ENCODE results near the gene IL4R.
A peak's percentile ranks its signal among the peaks of the same experiment; 100 is the strongest.
"Not testable (repeated sequence)": the region's sequence is repeated elsewhere in the genome, so short reads cannot be mapped to it uniquely, and the experiment has no call there.

Gene IL4R

DNA sequence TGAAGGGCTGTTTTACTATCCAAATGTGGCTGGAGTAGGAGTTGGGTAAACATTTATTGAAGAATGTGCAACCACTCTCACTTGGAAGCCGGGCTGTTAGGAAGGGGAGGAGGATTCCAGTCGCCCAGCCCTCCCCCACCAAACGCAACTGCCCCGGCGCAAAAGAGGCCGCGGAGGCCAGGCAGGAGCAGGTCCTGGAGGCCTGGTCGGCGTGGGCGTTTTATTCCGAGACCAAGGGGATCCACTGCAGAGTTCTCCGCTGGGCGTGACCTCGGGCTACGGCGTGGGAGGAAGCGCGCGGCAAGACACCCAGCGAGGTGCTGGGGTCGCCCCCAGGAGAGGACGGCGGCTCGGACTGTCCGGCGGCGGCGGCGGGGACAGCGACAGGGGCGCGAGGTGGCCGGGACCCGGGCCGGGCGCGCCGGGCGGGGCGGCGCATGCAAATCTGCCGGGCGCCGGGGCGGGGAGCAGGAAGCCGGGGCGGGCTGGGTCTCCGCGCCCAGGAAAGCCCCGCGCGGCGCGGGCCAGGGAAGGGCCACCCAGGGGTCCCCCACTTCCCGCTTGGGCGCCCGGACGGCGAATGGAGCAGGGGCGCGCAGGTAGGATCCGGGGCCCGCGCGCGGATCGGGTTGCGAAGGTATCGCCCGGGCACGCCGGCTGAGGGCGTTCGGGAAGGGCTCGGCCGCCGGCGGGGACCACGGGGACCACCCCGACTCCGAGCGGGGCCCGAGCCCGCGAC is at the start of gene IL4R:
TSS of gene IL4R (plus strand) at position 553 of the 739 bp plus-strand sequence. CDS start 26,230 bp downstream, outside the sequence.
- peak; percentile 71 for DNase-seq (ENCODE audit: low spot score)

DNA sequence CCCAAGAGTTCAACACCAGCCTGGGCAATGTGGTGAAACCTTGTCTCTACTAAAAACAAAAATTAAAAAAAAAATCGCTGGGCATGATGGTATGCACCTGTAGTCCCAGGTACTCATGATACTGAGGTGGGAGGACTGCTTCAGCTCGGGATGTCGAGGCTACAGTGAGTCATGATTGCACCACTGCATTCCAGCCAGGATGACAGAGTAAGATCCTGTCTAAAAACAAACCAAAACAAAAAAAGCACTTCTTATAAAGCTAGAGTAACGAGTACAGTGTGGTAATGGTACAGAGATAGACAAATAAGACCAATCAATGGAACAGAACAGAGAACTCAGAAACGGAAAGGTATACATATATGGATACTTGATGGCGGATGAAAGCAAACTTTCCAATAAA is 49.6 kb upstream of the IL4R start:
- DNase-seq (ENCODE audit: low spot score) = no peak

DNA sequence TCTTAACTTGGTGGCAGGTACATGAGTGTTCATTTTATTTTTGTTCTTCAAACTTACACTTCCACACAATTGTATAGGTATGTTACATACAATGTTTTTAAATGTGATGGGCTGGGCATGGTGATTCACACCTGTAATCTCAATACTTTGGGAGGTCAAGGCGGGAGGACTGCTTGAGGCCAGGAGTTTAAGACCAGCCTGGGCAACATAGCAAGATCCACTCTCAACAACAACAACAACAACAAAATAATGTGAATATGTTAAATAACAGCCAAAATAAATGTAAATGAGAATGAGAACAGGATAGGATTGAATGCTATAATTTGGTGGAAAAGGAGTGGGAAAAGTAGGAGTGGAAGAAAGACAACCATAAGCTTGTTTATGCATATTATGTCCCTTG is 47.8 kb upstream of the IL4R start:
- DNase-seq (ENCODE audit: low spot score) = no peak

DNA sequence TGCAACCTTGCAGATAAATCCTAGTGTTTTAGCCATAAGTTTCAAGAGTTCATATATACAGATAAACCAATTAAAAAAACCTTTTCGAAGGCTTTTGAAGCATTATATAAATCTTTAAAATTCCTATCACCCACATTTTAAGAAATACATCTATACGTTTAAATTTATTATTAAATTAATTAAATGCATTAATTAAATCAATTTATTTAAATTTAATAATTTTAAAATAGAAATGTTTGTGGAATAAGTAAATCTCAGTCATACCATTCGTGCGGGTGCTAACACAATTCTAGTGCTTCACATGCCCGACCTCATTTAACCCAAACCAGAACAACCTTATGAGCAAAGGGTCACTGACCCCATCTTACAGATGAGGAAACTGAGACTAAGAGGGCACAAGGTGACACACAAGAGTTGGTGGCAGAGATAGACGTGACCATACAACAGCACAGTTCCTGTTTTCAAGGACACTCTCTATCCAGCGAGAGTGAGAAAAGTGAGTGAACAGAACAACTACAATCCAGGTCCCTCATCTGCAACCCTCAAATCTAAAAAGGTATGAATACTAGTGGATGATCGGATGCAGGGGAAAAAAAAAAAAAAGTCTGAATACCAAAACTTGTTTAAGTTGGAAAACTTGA is 46.6 kb upstream of the IL4R start:
- DNase-seq (ENCODE audit: low spot score) = no peak

DNA sequence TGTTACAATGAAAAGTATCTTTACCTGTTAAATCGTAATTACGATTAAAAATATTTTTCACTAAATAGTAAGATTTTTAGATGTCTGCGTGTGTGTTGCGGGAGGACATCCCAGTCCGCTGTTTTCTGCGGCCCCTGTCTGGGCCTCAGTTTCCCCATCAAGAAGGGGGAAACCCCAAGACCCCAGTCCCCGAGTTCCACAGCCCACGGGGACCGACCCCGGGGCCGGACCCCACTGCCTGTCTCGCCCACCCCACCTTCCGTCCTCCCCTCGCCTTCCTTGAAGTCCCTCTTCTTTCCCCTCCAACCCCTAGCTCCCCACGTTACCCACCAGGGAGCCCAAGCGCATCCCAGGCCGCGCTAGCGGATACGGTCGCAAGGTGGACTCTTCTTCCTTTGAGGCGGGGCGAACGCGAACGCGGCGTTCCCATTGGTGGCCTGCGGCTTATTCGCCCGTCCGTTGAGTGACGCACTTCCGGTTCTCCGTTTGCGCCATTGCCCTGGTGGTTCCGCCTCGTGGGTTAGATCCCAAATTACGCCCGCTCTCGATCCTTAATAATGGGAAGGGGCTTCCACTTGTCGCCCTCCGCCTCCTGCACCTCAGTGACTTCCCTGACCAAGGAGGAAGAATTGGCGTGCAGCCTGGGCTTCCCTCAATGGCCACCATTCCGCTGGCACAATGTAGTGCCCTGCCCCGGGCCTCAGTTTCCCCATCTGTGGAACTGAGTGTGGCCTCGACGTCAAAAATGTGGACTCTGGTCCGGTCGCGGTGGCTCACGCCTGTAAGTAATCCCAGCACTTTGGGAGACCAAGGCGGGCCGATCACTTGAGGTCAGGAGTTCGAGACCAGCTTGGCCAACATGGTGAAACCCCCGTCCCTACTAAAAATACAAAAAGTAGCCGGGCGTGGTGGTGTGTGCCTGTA is 45.1 kb upstream of the IL4R start, which contains the start of gene NSMCE1:
TSS of gene NSMCE1 (minus strand) at position 397 of the 924 bp plus-strand sequence. CDS start 11,202 bp downstream, outside the sequence.
- peak; percentile 82 for DNase-seq (ENCODE audit: low spot score)

DNA sequence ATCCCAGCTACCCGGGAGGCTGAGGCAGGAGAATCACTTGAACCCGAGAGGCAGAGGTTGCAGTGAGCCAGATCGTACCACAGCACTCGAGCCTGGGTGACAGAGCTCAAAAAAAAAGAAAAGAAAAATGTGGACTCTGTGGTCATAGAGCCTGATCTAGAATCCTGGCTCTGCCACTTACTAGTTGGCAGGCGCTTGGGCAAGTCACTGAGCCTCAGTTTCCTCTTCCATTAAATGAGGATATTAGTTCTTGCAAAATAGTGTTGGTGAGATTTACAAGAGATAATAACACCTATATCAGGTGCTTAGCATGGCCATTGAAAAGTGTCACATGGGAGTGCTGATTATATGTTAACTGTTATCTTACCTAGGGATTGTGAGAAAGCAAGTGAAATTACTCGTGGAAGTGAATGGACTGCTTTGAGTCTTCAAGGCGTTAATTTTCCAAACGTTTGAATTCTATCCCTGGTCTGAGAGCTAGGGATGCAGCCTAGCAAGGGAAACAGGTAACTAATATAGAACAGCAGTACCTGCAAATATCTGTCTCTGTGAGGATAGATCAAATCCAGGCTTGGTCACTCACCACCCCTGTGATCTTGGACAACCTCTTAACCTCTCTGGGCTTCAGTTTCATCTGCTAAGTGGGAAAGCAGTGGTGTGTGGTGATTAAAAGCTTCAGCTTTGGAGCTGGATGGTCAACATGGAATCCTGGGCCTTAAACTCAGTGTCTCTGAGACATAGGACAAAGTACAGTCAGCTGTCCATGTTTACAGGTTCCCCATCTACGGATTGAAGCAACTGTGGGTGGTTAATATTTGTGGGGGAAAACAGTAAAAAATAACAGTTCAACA is 44.2 kb upstream of the IL4R start:
- DNase-seq (ENCODE audit: low spot score) = no peak

DNA sequence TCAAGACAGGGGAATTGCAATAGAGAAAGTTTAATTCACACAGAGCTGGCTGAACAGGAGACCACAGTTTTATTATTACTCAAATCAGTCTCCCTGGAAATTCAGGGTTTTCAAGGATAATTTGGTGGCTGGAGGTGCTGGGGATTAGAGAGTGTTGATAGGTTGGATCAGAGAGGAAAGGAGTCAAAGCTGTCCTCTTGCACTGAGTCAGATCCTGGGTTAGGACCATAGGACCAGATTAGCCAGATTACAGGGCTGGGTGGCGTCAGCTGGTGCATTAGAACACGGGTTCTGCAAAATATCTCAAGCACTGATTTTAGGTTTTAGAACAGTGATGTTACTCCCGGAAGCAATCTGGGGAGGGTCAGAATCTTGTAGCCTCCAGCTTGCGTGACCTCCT is 43.4 kb upstream of the IL4R start:
- no peak for DNase-seq (ENCODE audit: low spot score)

DNA sequence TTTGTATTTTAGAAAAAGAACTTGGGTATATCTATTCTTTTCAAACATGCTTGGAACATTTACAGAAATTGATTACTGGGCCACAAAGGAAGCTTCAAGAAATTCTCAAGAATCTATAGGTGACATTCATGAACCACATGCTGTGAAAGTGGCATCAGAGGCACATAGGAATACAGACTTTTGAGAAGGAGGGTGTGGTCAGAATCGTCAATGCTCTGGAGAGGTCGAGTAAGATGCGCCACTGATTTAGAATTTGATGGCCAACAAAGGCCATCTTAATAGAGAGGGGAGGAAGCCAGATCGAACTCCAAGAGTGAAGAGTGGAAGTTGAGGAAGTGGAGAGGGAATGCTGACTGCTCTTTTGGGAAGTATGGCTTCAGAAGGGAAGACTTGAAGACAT is 41.7 kb upstream of the IL4R start:
- DNase-seq (ENCODE audit: low spot score) = no peak

DNA sequence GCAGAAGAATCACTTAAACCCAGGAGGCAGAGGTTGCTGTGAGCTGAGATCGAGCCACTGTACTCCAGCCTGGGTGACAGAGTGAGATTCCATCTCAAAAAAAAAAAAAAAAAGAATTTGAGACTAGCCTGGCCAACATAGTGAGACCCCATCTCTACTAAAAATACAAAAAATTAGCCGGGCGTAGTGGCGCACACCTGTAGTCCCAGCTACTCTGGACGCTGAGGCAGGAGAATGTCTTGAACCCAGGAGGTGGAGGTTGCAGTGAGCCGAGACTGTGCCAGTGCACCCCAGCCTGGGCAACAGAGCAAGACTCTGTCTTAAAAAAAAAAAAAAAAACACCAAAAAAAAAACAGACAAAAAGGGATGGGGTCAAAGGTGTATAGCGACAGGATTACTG is 41.1 kb upstream of the IL4R start:
- not testable (repeated sequence) for DNase-seq (ENCODE audit: low spot score)

DNA sequence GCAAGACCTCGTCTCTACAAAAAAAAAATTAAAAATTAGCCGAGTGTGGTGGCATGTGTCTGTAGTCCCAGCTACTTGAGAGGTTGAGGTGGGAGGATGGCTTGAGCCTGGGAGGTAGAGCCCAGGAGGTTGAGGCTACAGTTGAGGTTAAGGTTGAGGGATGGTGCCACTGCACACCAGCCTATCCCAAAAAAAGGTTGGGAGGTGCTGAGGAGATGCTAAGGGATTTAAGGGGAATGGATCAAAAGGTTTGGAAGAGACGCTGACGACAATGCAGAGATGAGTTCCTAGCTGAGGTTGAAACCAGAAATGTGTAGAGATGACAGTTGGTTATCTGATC is 40.5 kb upstream of the IL4R start:
- DNase-seq (ENCODE audit: low spot score) = no peak

DNA sequence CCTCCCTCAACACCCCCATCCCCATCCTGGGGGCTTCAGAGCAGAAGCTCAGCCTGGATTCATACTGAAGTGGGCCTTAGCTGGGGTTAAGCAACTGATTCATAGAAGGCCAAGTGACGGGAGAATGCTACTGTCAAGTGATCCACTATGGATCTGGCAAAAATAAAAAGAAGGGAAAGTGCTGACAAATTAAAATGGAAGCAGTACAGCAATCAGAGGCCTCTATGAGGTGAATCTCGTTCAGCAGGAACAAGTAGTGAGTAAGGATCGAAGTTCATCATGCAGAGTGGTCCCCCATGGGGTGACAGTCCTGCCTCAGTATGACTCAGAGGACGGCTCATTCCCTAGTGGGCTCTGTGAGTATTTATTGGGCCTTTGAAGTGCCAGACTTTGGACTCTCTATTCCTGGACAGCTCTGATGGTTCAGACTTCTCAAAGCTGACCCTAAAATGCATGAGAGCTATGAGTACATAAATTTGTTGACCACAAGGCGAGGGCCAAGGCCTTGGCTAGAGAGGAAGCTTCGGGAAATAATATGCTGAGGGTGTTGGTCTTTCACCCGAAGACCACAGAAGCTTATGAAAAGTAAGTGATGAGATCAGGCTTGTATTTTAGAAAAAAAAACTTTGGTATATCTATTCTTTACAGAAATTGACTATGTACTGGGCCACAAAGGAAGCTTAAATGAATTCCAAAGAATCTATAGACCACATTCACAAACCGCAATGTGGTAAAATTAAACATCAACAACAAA is 39.9 kb upstream of the IL4R start:
- peak; percentile 14 for DNase-seq (ENCODE audit: low spot score)

DNA sequence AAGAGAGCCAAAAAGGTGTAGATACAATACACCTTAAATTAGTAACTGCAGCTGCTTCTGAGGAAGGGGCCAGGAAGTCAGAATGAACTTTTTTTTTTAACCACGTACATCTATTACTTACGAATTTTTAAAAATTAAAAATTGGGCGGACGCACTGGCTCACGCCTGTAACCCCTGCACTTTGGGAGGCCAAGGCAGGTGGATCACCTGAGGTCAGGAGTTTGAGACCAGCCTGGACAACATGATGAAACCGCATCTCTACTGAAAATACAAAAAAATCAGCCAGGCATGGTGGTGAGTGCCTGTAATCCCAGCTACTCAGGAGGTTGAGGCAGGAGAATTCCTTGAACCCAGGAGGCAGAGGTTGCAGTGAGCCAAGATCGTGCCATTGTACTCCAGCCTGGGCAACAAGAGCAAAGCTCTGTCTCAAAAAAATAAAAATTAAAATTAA is 39.3 kb upstream of the IL4R start:
- not testable (repeated sequence) for DNase-seq (ENCODE audit: low spot score)

DNA sequence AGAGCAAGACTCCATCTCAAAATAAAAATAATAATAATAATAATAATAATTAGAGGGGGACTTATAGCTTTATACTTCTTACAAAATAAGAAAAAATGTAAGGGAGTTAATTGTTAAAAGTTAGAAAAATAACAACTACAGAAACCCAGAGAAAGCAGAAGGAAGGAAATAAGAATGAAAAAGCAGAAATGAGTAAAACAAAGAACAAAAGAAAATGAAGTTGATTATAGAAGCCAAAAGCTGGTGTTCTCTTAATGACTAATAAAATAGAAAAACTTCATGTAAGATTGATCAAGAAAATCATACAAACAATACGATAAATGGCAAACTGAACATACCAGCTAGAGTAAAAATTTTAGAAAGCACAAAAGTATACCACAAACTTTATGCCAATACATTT is 38.4 kb upstream of the IL4R start:
- DNase-seq (ENCODE audit: low spot score) = no peak

DNA sequence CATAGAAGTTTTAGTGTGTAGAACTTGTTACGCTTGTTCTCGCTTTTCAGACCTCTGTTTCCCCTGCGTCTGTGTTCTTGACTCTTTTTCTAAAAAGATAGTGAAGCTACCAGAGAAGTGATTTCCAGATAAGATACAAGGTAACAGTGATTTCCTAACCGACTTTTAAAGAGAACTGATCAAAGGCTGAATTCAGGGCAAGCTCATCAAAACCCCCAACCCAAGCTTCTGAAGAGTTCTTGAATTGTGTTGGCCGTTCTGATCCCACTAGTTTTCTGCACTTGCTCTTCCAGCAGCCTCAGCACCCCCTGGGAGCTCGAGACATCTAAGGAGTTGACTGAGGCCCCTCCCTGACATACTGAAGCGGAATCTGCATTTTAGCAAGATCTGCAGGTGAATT is 32.5 kb upstream of the IL4R start:
- DNase-seq (ENCODE audit: low spot score) = no peak

DNA sequence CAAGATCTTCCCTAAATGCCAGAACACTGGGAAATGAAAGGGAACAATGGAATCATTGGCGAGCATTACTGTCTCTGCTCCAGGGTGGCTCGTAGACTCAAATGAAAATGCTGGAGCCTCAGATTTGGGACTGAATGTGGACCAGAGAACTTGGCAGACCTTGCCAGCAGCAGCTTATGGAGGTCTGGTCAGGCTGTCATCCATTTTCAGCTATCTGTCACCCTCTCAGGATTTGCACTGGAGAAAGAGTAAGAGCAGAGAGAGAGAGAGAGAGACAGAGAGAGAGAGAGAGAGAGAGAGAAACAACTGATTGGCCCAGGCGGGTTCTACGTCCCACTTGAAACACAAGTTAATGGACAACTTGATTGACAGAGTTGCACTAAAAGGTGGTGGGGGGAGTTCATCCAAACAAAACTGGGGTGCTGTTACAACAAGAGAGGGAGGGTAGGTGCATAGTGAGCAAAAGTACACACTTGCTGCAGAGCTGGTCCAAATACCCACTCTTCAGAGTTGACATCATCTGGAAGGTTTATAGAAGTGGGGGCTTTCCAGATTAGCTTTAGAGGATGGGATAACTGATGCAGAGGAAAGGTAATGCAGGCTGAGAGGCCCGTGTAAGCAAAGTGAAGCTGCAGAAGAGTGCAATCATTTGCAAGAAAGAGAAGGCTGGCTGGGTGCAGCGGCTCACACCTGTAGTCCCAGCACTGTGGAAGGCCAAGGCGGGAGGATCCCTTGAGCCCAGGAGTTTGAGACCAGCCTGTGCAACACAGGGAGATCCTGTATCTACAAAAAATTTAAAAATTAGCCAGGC is 28.7 kb upstream of the IL4R start:
- no peak for DNase-seq (ENCODE audit: low spot score)

DNA sequence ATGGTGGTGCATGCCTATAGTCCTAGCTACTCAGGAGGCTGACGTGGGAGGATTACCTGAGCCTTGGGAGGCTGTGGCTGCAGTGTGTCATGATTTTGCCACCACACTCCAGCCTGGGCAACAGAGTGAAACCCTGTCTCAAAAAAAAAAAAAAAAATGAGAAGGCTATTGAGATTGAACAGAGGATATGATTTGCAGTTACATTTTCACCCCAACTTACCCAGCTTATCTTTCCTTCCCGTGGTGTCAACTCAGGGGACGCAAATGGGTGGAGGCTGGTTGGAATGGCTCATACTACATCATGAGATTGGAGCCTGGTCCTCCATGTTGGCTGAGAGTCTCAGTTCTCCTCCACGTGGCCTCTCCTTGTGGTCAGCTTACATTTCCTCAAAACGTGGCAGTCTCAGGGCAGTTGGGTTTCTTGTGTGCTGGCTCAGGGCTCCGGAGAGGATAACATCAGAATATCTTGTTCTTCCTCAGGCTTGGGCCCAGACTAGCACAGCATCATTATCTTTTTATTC is 28.0 kb upstream of the IL4R start:
- DNase-seq (ENCODE audit: low spot score) = no peak

DNA sequence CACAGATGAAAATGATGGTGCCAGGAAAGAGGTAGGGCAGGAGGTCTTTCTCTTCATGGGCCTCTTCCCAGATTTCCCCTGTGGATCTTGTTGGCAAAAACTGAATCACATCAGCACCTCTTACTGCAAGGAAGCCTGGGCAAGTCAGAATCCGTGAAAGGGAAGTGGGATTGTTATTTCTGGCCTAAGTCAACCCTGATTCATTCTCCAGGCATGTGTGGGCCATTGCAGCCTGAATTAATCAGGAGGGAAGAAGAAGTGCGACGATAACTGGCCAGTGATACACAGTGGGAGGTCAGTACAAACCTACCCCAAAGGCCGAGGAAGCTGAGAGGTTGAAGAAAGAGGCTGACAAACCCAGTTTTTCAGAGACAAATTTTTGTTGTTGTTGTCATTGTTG is 27.3 kb upstream of the IL4R start:
- no peak for DNase-seq (ENCODE audit: low spot score)

DNA sequence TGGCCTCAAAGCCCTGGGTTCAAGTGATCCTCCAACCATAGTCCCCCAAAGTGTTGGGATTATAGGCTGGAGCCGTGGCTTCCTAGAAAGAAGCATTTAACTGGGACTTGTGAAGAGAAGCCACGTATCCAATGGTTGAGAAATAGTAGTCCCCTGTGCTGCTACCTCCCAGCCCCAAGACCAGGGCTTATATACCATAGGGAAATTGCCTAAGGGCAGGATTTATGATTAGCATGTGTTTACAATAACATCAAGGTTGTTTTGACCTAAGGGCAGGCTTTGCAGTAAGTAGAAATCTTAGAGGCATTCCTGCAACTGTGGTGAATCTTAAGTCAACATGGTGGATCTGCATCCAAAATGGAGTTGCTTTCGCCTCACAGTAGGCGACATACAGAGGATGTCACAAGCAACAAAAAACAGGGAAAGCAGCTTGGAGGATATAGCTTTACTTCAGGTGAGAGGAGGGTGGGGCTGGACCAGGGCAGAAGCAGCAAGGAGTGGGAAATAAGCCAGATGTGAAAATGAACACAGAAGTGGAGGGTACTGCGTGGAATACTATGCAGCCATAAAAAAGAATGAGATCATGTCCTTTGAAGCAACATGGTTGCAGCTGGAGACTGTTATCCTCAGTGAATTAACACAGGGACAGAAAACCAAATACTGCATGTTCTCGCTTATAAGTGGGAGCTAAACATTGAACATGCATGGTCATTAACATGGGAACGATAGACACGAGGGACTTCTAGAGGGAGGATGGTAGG is 26.5 kb upstream of the IL4R start:
- DNase-seq (ENCODE audit: low spot score) = no peak

DNA sequence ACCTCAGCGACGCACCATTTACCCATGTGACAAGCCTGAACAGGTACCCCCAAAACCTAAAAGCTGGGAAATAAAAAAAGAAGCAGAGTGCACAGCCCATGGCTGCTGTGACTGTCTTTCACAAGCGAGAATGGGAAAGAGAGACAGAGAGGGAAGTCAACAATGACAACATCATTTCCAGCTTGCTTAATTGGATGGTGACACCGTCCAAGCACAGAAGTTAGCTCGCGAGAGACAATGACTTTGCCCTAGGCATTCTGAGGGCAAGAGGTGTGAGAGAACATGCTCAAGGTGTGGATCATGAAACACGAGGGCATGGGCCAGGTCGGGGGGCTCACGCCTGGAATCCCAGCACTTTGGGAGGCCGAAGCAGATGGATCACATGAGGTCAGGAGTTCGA is 25.9 kb upstream of the IL4R start:
- no peak for DNase-seq (ENCODE audit: low spot score)
